NOMO-1 treated with DMSO at 0.1 percent for 48 hours (cell line): ENCODE measurements around the gene CELSR3.

Experiments
- DNase-seq: peaks from one replicate; lab custom pipeline; 2025; ENCODE audit not compliant: unreplicated experiment; lab: John Stamatoyannopoulos, UW

CELSR3 gene

GRCh38 chr3:48600711-48601621, 61.7 kb downstream of the CELSR3 start:
- no peak for DNase-seq

- DNase-seq = no peak
These were observed 63.0 kb downstream of the CELSR3 start for GRCh38 chr3:48599509-48600285.

- no peak for DNase-seq
These were observed 63.6 kb downstream of the CELSR3 start for GRCh38 chr3:48599077-48599501.

GRCh38 chr3:48598323-48599076, 64.2 kb downstream of the CELSR3 start:
- DNase-seq = no peak

- no peak for DNase-seq
These were observed 65.3 kb downstream of the CELSR3 start for GRCh38 chr3:48597408-48597800.

GRCh38 chr3:48596676-48597407, 65.8 kb downstream of the CELSR3 start:
- DNase-seq = no peak

GRCh38 chr3:48596157-48596556, 66.5 kb downstream of the CELSR3 start:
- DNase-seq = no peak

GRCh38 chr3:48595526-48596121, 67.1 kb downstream of the CELSR3 start:
- no peak for DNase-seq

GRCh38 chr3:48595075-48595525, 67.6 kb downstream of the CELSR3 start, which contains the start of gene COL7A1:
COL7A1 (minus strand) TSS chr3:48595329; CDS start chr3:48595159, 170 bp downstream.
- no peak for DNase-seq

GRCh38 chr3:48594417-48595049, 68.2 kb downstream of the CELSR3 start:
- no peak for DNase-seq

GRCh38 chr3:48593337-48593736, 69.3 kb downstream of the CELSR3 start:
- DNase-seq = no peak

- DNase-seq = no peak
These were observed 70.1 kb downstream of the CELSR3 start for GRCh38 chr3:48592519-48593087.

- DNase-seq = no peak
These were observed 70.7 kb downstream of the CELSR3 start for GRCh38 chr3:48591886-48592518.

- DNase-seq = no peak
These were observed 71.2 kb downstream of the CELSR3 start for GRCh38 chr3:48591436-48591835.

GRCh38 chr3:48588230-48588629, 74.5 kb downstream of the CELSR3 start:
- no peak for DNase-seq

GRCh38 chr3:48587686-48588085, 75.0 kb downstream of the CELSR3 start:
- no peak for DNase-seq
